ENCODE data around the gene FOSL2.

The FOSL2 gene

DNA sequence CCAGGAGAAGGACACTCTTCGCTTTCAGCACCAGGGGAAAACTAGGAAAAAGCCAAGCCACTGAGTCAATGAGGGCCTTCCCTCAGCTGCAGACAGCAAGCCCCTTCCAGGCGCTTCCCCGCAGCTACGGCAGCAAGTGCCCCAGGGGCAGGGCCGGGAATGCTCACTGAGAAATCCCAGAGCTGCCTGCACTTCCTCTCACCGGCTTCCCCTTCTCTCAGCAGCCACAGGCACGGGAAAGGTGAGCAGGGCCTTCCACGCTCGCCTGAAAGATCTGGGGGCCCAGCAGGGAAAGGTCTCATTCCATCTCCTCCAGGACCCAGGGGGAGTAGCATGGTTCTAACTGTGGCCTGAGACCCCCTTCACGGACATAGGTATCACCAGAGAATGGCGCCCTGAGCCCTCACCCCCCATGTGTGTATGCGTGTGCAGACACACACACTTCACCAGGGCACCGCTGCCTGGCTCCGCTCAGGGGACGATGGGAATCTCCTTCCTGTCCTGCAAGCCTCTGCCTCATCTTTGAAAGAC is 29.6 kb upstream of the FOSL2 start:
- Histone ChIP-seq H3K36me3 (ENCODE audit: control insufficient read depth in 2 of 2, insufficient read depth in 2 of 2, low read length in 2 of 2) (no peaks in the 10 kb centered on the region), H3K27ac (ENCODE audit: low read depth in 2 of 2, low read length in 2 of 2) (no peak overlapping the region), H3K27me3 (ENCODE audit: control insufficient read depth in 2 of 2, insufficient read depth in 2 of 2, low read length in 2 of 2) (no peaks in the 10 kb centered on the region), H3K4me1 (ENCODE audit: control insufficient read depth in 2 of 2, insufficient read depth in 2 of 2, low read length in 2 of 2) (peaks cover 44 to 48% of the 10 kb centered on the region in 2 donors), H3K4me3 (ENCODE audit: low read length in 2 of 2) (no peak overlapping the region), H3K9ac (ENCODE audit: low read depth in 1 of 2, low read length in 2 of 2) (no peak overlapping the region), H3K9me3 (ENCODE audit: control insufficient read depth in 2 of 2, low read length in 2 of 2) (no peaks in the 10 kb centered on the region)

- no peak overlapping the region for H3K4me3 ChIP-seq (ENCODE audit: low read length in 2 of 2)
- H3K27ac ChIP-seq (ENCODE audit: low read depth in 2 of 2, low read length in 2 of 2): no peak overlapping the region
- H3K36me3 ChIP-seq (ENCODE audit: control insufficient read depth in 2 of 2, insufficient read depth in 2 of 2, low read length in 2 of 2): no peaks in the 10 kb centered on the region
- no peak overlapping the region for H3K9ac ChIP-seq (ENCODE audit: low read depth in 1 of 2, low read length in 2 of 2)
- H3K9me3 ChIP-seq (ENCODE audit: control insufficient read depth in 2 of 2, low read length in 2 of 2): no peaks in the 10 kb centered on the region
- peaks cover 50 to 51% of the 10 kb centered on the region in 2 donors for H3K4me1 ChIP-seq (ENCODE audit: control insufficient read depth in 2 of 2, insufficient read depth in 2 of 2, low read length in 2 of 2)
- no peaks in the 10 kb centered on the region for H3K27me3 ChIP-seq (ENCODE audit: control insufficient read depth in 2 of 2, insufficient read depth in 2 of 2, low read length in 2 of 2)
Measured at GRCh38 chr2:28363686-28364280, 28.9 kb upstream of the FOSL2 start.

DNA sequence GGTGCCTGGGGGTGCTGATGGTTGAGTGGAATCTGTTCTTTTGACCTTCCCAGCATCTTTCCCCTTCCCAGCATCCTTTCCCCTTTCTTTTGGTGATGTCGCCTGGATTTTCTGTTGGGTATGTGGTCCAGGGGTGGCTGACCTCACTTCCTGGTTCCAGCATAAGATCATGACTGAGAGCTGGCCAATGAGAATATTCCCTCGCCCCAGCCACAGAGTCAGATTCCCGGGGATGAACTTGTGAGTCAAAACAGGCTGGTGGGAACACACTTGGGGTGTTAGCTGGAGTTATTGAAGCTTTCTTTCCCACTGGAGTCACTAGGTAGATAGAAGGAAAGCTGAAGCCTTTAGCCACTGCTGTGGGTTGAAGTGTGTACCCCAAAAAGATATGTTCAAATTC is 28.0 kb upstream of the FOSL2 start:
- H3K9ac ChIP-seq (ENCODE audit: low read depth in 1 of 2, low read length in 2 of 2): peak overlapping the region in 1 of 2 donors; percentile 27
- no peaks in the 10 kb centered on the region for H3K36me3 ChIP-seq (ENCODE audit: control insufficient read depth in 2 of 2, insufficient read depth in 2 of 2, low read length in 2 of 2)
- no peak overlapping the region for H3K4me3 ChIP-seq (ENCODE audit: low read length in 2 of 2)
- H3K27me3 ChIP-seq (ENCODE audit: control insufficient read depth in 2 of 2, insufficient read depth in 2 of 2, low read length in 2 of 2): no peaks in the 10 kb centered on the region
- H3K9me3 ChIP-seq (ENCODE audit: control insufficient read depth in 2 of 2, low read length in 2 of 2): no peaks in the 10 kb centered on the region
- no peak overlapping the region for H3K27ac ChIP-seq (ENCODE audit: low read depth in 2 of 2, low read length in 2 of 2)
- peaks cover 50% of the 10 kb centered on the region in 2 donors for H3K4me1 ChIP-seq (ENCODE audit: control insufficient read depth in 2 of 2, insufficient read depth in 2 of 2, low read length in 2 of 2)

- Histone ChIP-seq H3K9ac (ENCODE audit: low read depth in 1 of 2, low read length in 2 of 2) (peak overlapping the region in 1 of 2 donors; percentile 27), H3K4me3 (ENCODE audit: low read length in 2 of 2) (no peak overlapping the region), H3K9me3 (ENCODE audit: control insufficient read depth in 2 of 2, low read length in 2 of 2) (no peaks in the 10 kb centered on the region), H3K36me3 (ENCODE audit: control insufficient read depth in 2 of 2, insufficient read depth in 2 of 2, low read length in 2 of 2) (no peaks in the 10 kb centered on the region), H3K27ac (ENCODE audit: low read depth in 2 of 2, low read length in 2 of 2) (peak overlapping the region; percentile 43 to 93), H3K27me3 (ENCODE audit: control insufficient read depth in 2 of 2, insufficient read depth in 2 of 2, low read length in 2 of 2) (no peaks in the 10 kb centered on the region), H3K4me1 (ENCODE audit: control insufficient read depth in 2 of 2, insufficient read depth in 2 of 2, low read length in 2 of 2) (peaks cover 47 to 48% of the 10 kb centered on the region in 2 donors)
Measured at GRCh38 chr2:28365158-28365557, 27.5 kb upstream of the FOSL2 start.

GRCh38 chr2:28366149-28366495 is 26.5 kb upstream of the FOSL2 start:
- no peaks in the 10 kb centered on the region for H3K9me3 ChIP-seq (ENCODE audit: control insufficient read depth in 2 of 2, low read length in 2 of 2)
- H3K4me3 ChIP-seq (ENCODE audit: low read length in 2 of 2): no peak overlapping the region
- H3K27ac ChIP-seq (ENCODE audit: low read depth in 2 of 2, low read length in 2 of 2): peak overlapping the region; percentile 92 to 93
- no peaks in the 10 kb centered on the region for H3K27me3 ChIP-seq (ENCODE audit: control insufficient read depth in 2 of 2, insufficient read depth in 2 of 2, low read length in 2 of 2)
- H3K9ac ChIP-seq (ENCODE audit: low read depth in 1 of 2, low read length in 2 of 2): peak overlapping the region; percentile 54 to 62
- H3K4me1 ChIP-seq (ENCODE audit: control insufficient read depth in 2 of 2, insufficient read depth in 2 of 2, low read length in 2 of 2): peaks cover 46 to 48% of the 10 kb centered on the region in 2 donors
- H3K36me3 ChIP-seq (ENCODE audit: control insufficient read depth in 2 of 2, insufficient read depth in 2 of 2, low read length in 2 of 2): no peaks in the 10 kb centered on the region

GRCh38 chr2:28366496-28367282 is 26.0 kb upstream of the FOSL2 start:
- Histone ChIP-seq H3K27ac (ENCODE audit: low read depth in 2 of 2, low read length in 2 of 2) (peak overlapping the region; percentile 92 to 93), H3K9ac (ENCODE audit: low read depth in 1 of 2, low read length in 2 of 2) (peak overlapping the region; percentile 61 to 70), H3K36me3 (ENCODE audit: control insufficient read depth in 2 of 2, insufficient read depth in 2 of 2, low read length in 2 of 2) (no peaks in the 10 kb centered on the region), H3K9me3 (ENCODE audit: control insufficient read depth in 2 of 2, low read length in 2 of 2) (no peaks in the 10 kb centered on the region), H3K4me3 (ENCODE audit: low read length in 2 of 2) (no peak overlapping the region), H3K4me1 (ENCODE audit: control insufficient read depth in 2 of 2, insufficient read depth in 2 of 2, low read length in 2 of 2) (peaks cover 43 to 48% of the 10 kb centered on the region in 2 donors), H3K27me3 (ENCODE audit: control insufficient read depth in 2 of 2, insufficient read depth in 2 of 2, low read length in 2 of 2) (no peaks in the 10 kb centered on the region)

DNA sequence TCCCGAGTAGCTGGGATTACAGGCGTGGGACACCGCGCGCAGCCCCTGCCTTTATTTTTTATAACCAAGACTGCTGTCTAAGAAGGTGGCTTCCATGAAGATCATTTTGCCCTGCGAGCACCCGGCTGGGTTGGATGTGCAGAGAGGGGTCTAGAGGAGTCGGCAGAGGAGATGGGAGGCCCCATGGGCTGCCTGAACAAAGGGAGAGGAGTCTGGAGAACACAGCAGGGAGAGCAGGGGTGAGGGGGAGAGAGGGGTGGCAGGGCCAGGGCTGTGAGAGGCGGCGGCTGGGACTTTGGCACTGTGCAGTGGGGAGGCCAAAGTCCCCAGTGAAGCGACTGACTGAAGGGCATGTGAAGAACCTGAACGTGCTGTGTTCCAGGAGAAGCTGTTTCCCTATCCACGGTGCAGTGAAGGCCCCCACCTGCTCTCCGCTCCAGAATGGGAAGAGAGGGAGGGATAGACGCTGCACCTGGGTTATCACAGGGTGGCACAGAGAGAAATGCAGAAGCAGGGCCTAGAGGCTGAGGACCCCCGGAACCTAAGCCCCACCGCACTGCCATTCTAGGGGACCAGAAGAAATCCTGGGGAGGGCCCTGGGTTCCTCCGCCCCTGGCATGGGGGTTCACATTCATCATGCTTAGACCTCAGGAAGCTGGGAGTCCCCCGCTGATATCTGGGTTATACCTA is 24.8 kb upstream of the FOSL2 start:
- Histone ChIP-seq H3K4me1 (ENCODE audit: control insufficient read depth in 2 of 2, insufficient read depth in 2 of 2, low read length in 2 of 2) (peaks cover 43 to 48% of the 10 kb centered on the region in 2 donors), H3K9ac (ENCODE audit: low read depth in 1 of 2, low read length in 2 of 2) (peak overlapping the region in 1 of 2 donors; percentile 70), H3K27ac (ENCODE audit: low read depth in 2 of 2, low read length in 2 of 2) (peak overlapping the region; percentile 16 to 92), H3K4me3 (ENCODE audit: low read length in 2 of 2) (no peak overlapping the region), H3K27me3 (ENCODE audit: control insufficient read depth in 2 of 2, insufficient read depth in 2 of 2, low read length in 2 of 2) (no peaks in the 10 kb centered on the region), H3K36me3 (ENCODE audit: control insufficient read depth in 2 of 2, insufficient read depth in 2 of 2, low read length in 2 of 2) (no peaks in the 10 kb centered on the region), H3K9me3 (ENCODE audit: control insufficient read depth in 2 of 2, low read length in 2 of 2) (no peaks in the 10 kb centered on the region)

DNA sequence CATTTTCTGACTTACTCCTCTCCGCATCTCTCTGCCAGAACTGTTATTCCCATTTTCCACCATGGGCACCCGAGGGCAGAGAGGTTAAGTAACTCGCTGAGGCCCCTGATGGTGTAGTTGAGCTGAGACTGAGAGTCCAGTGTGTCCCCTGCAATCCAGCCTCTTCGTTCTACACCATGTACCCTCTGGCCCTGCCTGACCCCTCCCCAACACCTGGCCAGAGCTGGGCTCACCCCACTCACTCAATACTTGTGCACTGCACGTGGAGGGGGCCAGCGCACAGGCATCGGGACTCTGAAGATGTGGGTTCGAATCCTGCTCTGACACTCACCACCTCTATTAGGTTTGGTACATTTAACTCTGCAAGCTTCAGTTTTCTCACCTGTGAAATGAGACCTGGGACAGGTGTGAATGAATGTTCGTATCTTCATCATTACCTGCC is 24.3 kb upstream of the FOSL2 start:
- peaks cover 43 to 48% of the 10 kb centered on the region in 2 donors for H3K4me1 ChIP-seq (ENCODE audit: control insufficient read depth in 2 of 2, insufficient read depth in 2 of 2, low read length in 2 of 2)
- H3K9ac ChIP-seq (ENCODE audit: low read depth in 1 of 2, low read length in 2 of 2): no peak overlapping the region
- no peak overlapping the region for H3K4me3 ChIP-seq (ENCODE audit: low read length in 2 of 2)
- no peaks in the 10 kb centered on the region for H3K9me3 ChIP-seq (ENCODE audit: control insufficient read depth in 2 of 2, low read length in 2 of 2)
- no peaks in the 10 kb centered on the region for H3K36me3 ChIP-seq (ENCODE audit: control insufficient read depth in 2 of 2, insufficient read depth in 2 of 2, low read length in 2 of 2)
- H3K27me3 ChIP-seq (ENCODE audit: control insufficient read depth in 2 of 2, insufficient read depth in 2 of 2, low read length in 2 of 2): no peaks in the 10 kb centered on the region
- no peak overlapping the region for H3K27ac ChIP-seq (ENCODE audit: low read depth in 2 of 2, low read length in 2 of 2)

DNA sequence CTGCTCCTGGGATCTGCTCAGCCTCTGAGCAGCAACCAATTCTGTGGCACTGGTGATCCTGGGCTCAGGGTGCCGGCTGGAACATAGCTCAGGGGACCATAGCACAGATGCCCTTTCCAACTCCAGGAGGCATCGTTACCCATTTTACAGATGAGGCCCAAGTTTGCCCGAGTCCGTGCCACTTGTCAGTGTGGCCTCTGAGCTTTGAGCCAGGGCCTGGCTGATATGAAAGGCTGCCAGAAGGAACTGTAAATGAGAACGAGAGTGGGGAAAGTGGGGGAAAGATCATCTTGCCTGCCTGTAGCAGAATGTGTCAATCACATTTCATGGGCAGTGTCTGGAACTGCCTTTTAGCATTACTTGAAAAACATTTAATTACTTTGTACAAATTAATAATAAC is 23.3 kb upstream of the FOSL2 start:
- H3K27ac ChIP-seq (ENCODE audit: low read depth in 2 of 2, low read length in 2 of 2): no peak overlapping the region
- H3K4me1 ChIP-seq (ENCODE audit: control insufficient read depth in 2 of 2, insufficient read depth in 2 of 2, low read length in 2 of 2): peaks cover 43 to 48% of the 10 kb centered on the region in 2 donors
- H3K9me3 ChIP-seq (ENCODE audit: control insufficient read depth in 2 of 2, low read length in 2 of 2): no peaks in the 10 kb centered on the region
- H3K4me3 ChIP-seq (ENCODE audit: low read length in 2 of 2): no peak overlapping the region
- no peaks in the 10 kb centered on the region for H3K27me3 ChIP-seq (ENCODE audit: control insufficient read depth in 2 of 2, insufficient read depth in 2 of 2, low read length in 2 of 2)
- H3K9ac ChIP-seq (ENCODE audit: low read depth in 1 of 2, low read length in 2 of 2): peak overlapping the region in 1 of 2 donors; percentile 42
- H3K36me3 ChIP-seq (ENCODE audit: control insufficient read depth in 2 of 2, insufficient read depth in 2 of 2, low read length in 2 of 2): no peaks in the 10 kb centered on the region

GRCh38 chr2:28370354-28370753 is 22.3 kb upstream of the FOSL2 start:
- Histone ChIP-seq H3K27ac (ENCODE audit: low read depth in 2 of 2, low read length in 2 of 2) (no peak overlapping the region), H3K4me1 (ENCODE audit: control insufficient read depth in 2 of 2, insufficient read depth in 2 of 2, low read length in 2 of 2) (peaks cover 40 to 51% of the 10 kb centered on the region in 2 donors), H3K9me3 (ENCODE audit: control insufficient read depth in 2 of 2, low read length in 2 of 2) (no peaks in the 10 kb centered on the region), H3K4me3 (ENCODE audit: low read length in 2 of 2) (no peak overlapping the region), H3K9ac (ENCODE audit: low read depth in 1 of 2, low read length in 2 of 2) (no peak overlapping the region), H3K36me3 (ENCODE audit: control insufficient read depth in 2 of 2, insufficient read depth in 2 of 2, low read length in 2 of 2) (no peaks in the 10 kb centered on the region), H3K27me3 (ENCODE audit: control insufficient read depth in 2 of 2, insufficient read depth in 2 of 2, low read length in 2 of 2) (no peaks in the 10 kb centered on the region)

Measured in mucosa of rectum (tissue), 2 donors.